ENCODE results near the gene ODC1.

Gene ODC1

DNA sequence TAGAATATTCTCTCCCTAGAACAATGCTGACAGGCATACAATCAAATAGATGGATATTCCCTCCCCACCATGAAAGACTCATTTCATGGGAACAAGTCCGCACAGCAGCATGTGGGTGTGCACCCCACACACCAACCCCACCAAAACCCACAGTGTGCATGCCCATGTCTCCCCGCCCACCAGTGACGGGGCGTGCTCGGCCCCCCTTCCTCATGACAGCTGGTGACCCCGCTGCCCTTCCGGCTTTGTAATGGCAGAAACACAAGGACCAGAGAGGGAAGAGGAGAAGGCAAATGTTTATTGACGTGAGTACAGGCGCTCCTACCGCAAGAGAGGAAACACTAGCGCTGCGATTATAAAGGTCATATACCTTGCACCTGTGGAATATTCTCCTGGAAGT is 30.8 kb upstream of the ODC1 start:
- TF ChIP-seq CTCF (IDR thresholded peaks at IDR 0.05; ENCODE audit: extremely low read depth, insufficient read depth, missing control alignments) = no peak
- in situ Hi-C loops (cut with MboI; ENCODE audit: low pct_unique_long_range_greater_than_20kb, low sequenced_read_pairs, unreplicated experiment) = no loop called here
- no peak for DNase-seq (ENCODE audit: low spot score)

GRCh38 chr2:10478298-10478625 is 30.1 kb upstream of the ODC1 start:
- DNase-seq (ENCODE audit: low spot score) = no peak
- in situ Hi-C loops (cut with MboI; ENCODE audit: low pct_unique_long_range_greater_than_20kb, low sequenced_read_pairs, unreplicated experiment) = no loop called here
- no peak for TF ChIP-seq CTCF (IDR thresholded peaks at IDR 0.05; ENCODE audit: extremely low read depth, insufficient read depth, missing control alignments)

DNA sequence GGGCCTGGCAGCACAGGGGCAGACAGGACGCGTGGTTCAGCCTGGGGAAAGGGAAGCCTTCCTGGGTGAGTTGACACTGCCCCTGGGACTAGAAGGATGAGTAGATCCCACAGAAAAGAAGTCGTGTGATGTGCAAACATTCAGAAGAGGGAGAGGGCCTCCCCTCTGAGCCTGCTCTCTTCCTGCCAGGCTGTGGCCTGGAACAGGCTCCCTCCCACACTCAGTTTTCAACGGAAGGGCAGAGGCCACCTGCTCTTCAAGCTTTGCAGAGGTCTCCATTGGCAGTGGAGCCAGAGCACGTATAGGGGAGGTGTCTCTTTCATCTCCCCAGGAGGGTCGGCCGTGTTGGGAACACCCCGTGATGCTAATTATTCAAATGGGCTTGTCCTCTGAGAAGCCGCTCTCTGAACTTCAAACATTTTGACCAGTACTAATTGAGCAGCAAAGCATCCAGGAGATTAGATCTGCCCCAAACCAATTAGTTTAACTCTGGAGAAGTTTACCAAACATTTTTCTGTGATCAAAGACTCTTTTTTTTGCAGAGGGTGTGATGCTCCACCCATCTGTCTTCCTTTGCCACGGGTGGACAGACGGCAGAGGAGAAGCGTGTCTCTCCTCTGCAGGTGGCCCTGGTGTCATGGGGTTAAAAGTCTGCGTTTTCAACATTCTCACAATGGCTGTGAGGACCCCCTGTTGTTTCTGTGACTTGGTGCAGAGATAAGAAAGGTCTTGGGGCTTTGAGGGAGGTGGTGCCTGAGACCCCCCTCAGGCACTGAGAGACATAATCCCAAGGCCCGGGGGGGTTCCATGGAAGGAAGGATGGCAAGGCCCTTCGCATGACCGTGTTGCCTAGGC is 29.5 kb upstream of the ODC1 start:
- DNase-seq (ENCODE audit: low spot score) = no peak
- no peak for TF ChIP-seq CTCF (IDR thresholded peaks at IDR 0.05; ENCODE audit: extremely low read depth, insufficient read depth, missing control alignments)
- in situ Hi-C loops (cut with MboI; ENCODE audit: low pct_unique_long_range_greater_than_20kb, low sequenced_read_pairs, unreplicated experiment) = no loop called here

GRCh38 chr2:10476723-10477442 is 28.8 kb upstream of the ODC1 start:
- no peak for DNase-seq (ENCODE audit: low spot score)
- in situ Hi-C loops (cut with MboI; ENCODE audit: low pct_unique_long_range_greater_than_20kb, low sequenced_read_pairs, unreplicated experiment) = no loop called here

DNA sequence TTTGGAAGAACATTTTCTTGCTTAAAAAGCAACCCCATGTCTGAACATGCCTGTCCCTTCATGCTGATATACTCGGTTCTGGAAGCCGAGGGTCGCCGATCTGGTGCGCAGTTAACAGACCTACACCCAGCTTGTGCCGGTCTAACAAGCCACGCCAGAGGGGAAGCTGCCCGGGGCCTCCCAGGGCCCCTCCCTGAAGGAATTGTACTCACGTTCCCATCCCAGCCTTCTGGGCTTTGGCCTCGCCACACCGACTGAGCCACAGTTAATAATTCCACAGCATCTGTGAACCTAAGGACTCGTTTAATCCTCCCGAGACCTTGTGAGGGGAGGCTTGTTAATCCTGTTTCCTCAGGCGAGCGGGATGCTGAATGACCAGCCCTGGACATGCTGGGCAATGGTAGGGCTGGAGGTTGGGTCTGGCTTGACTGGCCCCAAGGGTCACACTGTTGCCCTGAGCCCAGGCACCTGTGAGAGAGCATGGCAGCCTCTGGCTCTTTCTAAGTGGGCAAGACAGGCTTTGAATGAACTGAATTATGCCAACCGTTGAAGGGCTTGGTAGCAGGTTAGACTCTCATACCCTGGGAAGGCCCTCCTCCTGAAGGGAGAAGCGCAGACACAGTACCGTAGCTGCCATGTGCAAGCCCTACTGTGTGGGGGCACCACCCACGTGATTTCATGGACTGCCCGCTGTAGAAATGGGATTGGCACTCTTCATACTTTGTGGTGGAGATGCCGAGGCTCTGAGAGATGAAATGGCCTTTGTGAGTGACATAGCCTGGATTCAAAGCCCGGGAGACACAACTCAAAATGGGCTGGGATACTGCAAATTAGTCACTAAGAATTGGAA is 27.9 kb upstream of the ODC1 start:
- no peak for TF ChIP-seq CTCF (IDR thresholded peaks at IDR 0.05; ENCODE audit: extremely low read depth, insufficient read depth, missing control alignments)
- no peak for DNase-seq (ENCODE audit: low spot score)
- in situ Hi-C loops (cut with MboI; ENCODE audit: low pct_unique_long_range_greater_than_20kb, low sequenced_read_pairs, unreplicated experiment) = no loop called here

More at GRCh38 chr2:10476723-10477442, 28.8 kb upstream of the ODC1 start:
- no peak for TF ChIP-seq CTCF (IDR thresholded peaks at IDR 0.05; ENCODE audit: extremely low read depth, insufficient read depth, missing control alignments)

- in situ Hi-C loops (cut with MboI; ENCODE audit: low pct_unique_long_range_greater_than_20kb, low sequenced_read_pairs, unreplicated experiment) = no loop called here
- no peak for TF ChIP-seq CTCF (IDR thresholded peaks at IDR 0.05; ENCODE audit: extremely low read depth, insufficient read depth, missing control alignments)
- no peak for DNase-seq (ENCODE audit: low spot score)
Measured at GRCh38 chr2:10475221-10475722, 27.1 kb upstream of the ODC1 start.
